NCI-H128 (cell line): ENCODE measurements around the gene GLT8D1.

Experiments used
- DNase-seq: peaks from one replicate; lab custom pipeline; 2025; ENCODE audit not compliant: unreplicated experiment; lab: John Stamatoyannopoulos, UW

Gene GLT8D1

DNA sequence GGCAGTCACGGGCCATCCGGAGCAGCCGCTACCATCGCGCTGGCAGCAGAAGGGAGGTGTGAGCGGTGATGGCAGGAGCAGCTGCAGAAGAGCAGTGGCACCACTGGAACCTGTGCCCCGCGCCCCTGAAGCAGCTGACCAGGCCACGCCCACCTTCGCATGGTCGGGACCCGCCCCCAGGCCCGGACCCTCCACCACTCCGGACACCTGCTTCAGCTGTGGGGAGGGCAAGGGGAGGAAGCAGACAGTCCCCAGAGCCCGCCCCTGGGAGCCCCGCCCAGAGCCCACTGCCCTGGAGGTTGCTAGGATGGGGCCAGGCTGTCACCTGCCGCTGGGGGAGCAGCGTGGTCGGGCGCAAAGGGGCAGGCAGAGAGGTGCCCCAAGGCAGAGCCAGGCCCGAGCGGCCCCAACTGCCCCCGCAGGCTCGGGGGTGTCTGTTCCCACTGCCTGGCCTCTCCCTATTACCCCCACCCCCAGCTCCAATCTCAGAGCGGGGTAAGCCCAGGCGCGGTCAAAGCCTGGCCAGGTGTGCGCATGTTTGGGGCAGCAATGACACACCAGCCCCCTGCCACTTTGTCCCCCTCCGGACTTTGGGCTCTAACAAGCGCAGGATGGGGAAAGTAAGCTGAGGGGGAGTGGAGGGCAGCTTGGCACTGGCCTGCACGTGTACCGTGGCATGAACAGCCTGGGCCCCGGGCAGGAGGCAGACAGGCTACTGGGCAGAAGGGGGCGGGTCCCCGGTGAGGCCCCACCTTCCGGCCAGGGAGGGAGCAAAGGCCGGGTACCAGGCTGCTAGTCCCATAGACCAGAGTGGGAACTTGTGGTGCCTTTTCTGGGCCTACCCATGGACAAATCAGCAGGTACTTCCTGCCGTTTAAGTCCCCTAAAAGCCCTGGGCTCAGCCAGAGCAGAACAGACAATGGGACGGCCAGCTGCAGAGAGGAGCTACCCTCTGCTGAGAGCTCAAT lies 9.0 kb upstream of the GLT8D1 start:
- DNase-seq = no peak

DNA sequence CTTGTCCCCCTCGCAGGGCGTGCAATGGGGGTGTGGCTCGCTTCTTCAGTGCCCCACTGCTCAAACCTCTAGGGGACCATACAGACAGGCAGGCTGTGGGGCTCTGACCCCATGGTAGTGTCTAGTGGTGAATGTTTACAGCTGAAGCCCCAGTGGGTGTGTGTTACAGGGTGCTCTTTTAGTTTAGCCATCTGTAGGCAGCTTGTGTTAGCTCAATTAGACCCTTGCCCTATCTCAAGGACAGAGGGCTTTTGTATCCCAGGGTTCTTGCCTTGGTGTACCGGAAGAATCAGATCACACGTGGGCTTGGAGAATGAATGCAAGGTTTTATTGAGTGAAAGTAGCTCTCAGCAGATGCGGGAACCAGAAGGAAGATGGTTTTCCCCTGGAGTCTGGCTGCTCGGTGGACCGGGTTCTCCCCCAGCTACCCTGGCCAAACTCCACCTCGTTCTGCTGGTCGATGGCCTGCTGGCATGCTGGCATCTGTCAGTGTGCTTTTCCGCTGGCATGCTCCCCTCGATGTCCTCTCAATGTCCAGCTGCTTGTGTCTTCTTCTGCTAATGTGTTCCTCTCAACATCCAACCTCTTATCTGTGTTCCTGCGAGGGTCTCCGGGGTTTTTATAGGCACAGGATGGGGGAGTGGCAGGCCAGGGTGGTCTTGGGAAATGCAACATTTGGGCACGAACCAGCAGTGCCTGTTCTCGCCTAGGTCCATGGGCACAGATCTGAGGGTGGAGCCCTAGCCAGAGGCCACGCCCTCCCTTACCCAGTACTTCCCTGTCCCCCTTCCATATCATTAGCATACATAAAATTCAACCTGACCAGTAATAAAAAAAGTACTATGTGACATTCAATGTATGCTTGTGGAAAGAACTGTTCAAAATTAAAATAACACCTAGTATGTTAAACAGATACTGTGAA lies 7.0 kb upstream of the GLT8D1 start:
- no peak for DNase-seq

DNA sequence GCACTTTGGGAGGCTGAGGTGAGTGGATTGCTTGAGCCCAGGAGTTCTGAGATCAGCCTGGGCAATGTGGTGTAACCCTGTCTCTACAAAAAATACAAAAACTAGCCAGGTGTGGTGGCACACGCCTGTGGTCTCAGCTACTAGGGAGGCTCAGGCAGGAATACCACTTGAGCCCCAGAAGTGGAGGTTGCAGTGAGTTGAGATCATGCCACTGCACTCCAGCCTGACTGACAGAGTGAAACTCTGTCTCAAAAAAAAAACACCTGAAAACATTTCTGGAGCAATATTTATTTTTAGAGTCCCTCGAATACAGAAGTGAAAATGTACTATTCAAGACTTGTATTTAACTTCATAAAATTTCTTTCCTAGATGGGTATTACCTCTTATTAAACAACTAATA lies 4.9 kb upstream of the GLT8D1 start:
- DNase-seq = no peak

DNA sequence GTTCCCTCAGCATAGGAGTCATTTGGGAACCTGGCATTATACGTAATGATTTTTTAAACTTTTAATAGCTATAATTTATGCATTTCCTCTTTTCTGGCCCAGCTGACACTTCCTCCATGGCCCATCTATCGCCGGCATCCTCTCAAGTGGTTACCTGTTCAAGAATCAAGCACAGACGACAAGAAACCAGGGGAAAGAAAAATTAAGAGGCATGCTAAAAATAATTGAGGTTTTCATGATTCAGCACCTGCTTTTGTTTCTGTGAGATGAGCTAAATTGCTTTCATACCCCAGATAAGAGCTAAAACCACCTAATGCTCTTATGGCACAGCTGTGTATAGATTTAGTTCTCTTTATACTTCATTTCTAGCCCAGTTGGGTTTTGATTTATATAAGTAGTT lies 2.0 kb upstream of the GLT8D1 start:
- DNase-seq = no peak

DNA sequence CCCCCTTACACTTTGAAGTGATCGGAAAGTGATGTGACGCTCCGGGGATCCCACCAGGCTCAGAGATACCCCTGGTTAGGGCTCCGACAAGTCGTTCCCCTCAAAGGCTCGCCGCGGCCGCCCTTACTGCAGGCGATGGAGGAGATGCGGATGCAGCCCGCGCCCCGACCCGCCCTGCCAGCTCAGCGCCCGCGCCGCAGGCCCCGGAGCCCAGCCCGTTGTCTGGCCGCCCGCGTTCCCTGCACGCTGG lies 228 bp downstream of the GLT8D1 start:
- no peak for DNase-seq

DNA sequence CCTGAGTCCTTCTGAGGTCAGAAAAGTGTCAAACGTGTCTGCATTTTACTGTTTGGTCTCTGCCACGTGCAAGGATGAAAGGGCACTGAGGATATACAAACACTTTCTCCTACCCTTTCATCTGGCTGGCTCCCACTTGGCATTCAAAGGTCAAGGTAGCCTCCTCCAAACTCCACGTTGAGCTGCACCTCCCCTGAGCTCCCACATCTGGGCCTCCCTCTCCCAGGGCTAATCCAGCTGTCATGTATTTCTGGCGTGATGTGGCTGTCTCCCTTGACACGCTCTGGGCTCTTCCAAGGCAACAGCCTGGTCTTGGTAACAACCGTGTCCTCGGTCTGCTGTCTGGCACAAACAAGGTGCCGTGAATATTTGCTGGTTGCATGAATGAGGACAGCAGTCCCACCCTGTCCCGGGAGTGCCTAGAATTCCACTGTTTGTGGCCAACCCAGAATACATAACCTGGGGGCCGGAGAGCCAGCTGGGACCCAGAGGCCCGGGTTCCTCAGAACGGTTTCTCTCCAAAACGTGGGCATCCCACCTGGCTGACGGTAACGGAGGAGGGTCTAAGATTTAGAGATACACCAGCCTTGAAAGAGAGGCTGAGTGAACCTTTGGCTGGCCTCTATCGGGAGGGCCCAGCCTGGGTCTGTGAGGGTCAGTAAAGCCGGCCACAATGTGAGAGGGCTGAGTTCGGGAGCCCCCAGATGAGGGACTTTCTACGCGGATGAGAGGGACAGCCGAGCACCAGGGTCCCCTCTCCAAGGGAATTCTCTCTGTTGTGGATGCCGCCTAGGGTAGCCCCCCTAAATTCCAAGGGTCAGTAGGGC lies 767 bp downstream of the GLT8D1 start:
- no peak for DNase-seq

DNA sequence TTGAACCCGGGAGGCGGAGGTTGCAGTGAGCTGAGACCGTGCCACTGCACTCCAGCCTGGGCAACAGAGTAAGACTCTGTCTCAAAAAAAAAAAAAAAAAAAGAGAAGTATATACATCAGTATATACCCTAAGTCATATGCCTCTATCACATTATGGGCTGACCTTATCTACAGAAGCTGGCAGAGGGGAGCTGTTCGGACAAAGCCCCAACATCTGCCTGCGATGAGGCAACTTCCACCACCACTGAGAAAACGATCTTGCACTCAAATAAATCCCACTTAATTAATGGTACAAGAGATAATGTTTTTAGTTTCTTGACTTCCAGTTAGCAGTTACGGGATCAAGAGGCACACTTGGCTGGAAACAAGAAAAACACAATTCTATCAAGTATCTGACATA lies 2.2 kb downstream of the GLT8D1 start:
- no peak for DNase-seq

DNA sequence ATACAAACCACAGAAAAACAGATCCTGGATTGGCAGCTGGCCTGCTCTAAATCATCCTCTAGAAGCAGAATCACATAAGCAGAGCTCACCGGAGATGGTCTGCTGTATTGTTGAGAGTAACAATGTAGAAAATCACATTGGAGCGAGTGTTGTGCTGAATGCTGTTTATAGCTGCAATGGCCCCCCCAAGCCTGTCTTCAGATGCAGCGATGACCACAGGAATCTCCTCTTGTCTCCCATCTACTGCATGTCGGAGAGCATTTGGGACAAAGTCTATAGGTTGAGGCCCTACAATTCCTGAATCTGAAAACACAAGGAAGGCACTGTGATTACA lies 8.0 kb downstream of the GLT8D1 start:
- no peak for DNase-seq

DNA sequence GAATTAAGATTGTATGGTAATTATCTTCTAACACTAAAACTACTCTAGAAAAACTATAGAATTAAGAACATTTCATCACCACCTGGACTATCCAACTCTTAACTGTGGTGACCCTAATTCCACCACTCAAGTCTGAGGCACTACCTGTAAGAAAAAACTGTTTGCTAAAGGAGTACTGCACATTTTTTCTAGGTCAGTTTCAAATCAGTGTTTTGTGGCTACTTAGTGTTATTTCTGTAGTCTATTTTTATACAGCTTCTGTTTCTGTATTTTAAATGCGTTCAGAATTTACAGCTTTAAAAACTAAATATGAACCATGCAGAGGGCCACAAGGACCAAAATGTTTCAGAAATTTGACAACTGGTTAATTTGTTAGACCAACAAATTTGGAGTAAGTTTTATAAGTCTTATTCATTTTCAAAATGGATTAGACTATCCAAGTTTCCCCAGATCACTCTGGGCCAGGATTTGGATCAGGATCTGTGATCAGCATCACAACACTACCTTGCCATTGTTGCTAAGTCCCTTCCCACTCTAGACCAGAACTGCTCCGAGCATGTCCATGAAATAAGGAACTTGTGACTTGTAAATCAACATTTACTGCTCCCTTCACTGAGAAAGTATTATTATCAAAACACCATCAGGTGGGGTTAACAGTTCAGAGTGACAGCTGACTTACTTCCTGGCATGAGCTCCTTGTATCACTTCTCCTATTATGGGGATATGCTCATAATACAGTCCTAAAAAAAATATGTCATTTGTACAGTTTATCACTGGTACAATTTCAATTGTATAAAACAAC lies 8.6 kb downstream of the GLT8D1 start:
- DNase-seq = no peak

DNA sequence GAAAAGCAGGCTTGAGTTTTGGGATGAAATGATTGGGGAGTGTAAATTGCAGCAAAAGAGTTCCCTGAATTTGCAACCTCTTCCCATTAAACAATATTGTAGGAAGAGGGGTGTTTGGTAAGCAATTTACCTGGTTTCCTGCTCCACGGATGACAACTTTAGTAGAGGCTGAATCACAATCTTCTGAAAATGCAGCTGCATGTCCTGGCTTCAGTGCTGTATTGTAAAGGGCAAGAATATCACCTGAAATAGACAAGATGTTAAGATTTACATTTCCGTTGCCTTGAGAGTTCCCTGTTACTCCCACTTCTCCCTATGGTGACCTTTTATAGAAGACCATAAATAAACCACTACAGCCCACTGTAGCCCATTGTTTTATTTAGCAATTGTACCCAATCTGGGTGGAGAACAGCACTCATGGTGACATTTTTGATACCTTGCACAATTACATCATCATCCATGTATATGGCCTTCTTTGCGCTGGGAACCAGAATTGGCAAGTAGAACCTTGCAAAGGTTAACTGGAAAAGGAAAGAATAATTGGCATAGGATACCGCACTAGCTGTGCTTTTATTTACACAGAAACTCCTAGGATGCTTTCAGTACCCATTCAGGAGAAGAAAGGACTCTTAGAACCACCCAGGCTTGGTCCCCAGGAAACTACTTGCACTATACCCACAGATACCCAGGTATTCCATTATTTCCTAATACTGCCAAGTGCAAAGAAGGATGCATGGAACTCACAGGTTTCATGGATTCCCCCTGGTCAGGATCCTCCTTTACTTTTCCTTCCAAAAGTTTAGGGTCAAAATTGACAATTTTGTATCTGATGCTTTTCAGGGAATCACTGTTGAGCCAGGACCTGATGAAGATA lies 9.6 kb downstream of the GLT8D1 start:
- DNase-seq = no peak

DNA sequence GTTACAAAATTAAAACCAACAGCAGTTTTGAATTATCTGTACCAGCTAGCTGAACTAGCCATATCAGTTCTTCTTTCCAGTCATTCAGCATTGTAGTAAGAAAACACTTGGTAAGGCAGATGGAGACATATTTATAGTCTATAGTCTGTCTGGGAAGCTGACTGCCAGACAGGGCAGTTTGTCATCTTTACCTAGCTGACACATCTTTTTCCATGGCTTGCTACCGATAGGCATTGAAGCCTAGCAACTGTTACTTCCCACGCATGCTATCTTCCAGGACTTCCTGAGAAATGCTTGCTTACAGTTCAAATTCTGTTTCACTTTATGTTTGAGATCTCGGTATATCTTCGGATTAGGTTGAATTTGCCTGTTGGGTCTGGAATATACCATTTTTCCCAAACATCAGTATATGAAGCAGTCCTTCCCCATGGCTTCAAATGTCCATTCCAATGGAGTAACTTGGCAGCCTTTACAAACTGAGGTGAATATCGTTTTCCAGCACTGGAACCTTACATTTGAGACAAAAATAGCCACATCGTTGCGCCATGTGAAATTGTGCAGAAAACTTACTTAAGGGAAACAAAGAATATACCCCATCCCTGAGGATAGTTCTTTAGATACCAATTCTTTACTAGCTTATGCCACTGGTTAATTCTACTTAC lies 10.9 kb downstream of the GLT8D1 start:
- DNase-seq = no peak

DNA sequence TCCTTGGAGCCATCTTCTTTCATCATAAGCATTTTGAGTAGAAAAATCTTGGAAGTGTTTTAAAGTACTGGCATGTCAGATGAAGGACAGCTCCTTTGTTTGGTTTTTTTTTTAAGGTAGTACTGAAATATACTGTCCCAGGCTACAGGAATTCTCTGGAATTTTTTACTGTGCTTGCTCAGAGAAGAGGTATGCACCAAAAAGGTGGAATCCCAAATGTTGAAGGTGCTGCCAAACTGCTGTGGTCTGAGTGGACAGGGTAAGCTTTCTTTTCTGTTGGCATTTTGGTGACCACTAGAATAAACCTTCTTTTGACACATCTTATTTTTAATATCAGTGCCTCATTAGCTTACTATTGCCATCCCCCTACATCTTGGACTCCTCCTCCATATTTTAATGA lies 12.5 kb downstream of the GLT8D1 start:
- DNase-seq = no peak

DNA sequence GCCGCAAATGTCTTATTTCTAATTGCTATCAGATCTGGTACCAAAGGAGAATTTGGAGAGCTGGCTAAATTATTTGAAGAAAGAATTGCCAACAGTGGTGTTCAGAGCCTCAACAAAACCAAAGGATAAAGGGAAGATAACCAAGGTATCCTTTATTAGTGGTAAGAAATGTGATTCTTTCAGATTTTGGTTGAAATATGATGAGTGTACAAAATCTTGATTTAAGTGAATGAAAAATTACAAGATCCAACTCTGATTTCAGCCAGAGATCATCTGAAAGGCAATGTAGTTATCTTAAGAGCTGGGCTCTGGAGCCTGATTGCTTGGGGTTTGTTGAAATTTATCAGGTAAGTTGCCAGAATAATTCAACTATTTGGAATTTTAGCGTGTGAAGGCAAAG lies 15.0 kb downstream of the GLT8D1 start:
- no peak for DNase-seq

DNA sequence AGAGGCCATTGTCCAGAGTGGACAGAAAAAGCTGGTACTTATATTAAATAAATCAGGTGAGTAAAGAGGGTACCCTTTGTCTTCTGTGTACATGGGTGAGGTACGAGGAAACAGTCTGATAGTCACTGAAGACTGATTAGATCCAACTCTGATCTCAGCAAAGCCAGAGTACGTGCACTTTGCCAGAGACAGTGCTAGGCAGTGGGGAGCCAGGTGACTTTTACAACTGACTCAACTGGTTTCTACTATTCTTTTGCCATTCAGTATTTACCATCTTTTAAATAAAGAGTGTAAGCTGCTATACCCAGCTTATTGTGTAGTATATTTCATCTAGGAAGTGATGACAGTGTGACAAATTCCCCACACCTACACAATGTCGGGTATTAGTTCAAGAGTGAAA lies 16.4 kb downstream of the GLT8D1 start:
- no peak for DNase-seq

DNA sequence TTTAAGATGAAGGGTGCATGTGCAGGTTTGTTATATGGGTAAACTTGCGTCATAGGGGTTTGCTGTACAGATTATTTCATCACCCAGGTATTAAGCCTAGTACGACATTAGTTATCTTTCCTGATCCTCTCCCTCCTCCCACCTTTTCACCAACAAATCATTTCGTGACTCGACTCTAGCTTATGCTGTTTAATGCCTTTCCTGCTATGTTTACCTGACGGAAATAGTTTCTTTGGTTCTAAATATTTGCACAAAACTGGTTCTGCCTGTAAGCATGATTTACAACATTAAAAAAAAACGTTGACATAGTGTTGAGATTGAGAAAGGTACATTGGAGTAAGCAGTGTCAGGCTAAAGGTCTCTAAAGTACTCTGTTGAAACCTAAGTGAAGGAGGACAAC lies 17.3 kb downstream of the GLT8D1 start:
- DNase-seq = no peak

DNA sequence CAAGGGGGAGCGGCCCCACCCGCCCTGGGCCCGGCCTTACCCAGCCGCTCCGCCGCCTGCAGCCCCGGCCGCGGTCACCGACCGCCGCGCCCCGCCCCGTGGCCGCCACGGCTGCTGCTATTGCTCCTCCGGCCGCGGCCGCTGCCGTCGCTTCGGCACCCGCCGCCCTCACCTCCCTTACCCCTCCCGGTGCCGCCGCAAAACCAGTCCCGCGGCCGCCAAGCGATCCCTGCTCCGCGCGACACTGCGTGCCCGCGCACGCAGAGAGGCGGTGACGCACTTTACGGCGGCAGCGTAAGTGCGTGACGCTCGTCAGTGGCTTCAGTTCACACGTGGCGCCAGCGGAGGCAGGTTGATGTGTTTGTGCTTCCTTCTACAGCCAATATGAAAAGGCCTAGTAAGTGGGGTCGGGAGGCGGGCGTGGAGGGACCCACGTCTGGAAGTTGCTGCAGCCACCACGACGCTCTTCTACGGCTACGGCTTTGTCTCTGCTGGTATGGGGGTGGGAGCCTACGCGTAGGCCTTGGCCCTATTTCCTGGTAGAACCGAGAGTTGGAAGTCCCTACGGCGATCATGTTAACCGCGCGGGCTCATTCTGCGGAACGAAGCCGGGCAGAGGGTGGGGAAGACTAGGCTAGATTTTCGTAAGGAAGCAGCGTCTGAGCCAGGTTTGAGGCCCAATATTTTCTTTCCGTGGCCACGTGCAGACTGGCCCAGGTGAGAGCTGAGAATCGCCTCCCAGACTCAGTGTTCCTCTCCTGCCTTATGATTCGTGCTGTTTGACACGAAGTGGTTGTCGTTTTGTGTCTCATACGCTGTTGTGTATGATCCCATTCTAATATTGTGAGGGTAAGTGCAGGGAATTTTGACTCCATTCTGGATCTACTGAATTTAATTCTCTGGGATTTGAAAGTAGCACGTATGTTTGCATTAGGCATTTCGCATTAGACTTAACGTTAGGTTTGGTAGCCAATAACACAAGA lies 19.6 kb downstream of the GLT8D1 start, which contains the start of the genes GNL3 and PBRM1:
GNL3 (plus strand) TSS at position 324 of the 983 bp plus-strand sequence; CDS start at position 385, 61 bp downstream.
PBRM1 (minus strand) TSS at position 205 of the 983 bp plus-strand sequence.
- DNase-seq = peak; percentile 78

DNA sequence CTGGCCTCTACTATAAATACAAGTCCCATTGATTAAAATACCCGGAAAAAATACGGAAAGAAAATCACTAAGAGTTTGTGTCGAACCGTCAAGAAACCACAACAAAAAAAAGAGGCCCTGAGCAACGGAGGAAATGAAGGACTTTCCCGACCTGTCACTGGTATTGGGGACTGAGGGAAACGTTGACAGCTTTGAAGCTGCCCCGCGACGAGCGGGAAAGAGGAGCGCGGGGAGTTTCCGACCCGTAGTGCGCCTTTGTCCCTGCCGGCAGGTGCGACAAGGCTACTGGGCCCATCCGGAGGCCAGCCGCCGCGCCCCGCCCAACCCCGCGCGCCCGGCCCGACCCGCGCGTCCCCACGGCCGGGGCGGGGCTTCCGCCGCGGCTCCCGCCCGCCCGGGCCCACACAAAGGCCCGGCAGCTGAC lies 20.3 kb downstream of the GLT8D1 start:
- DNase-seq = peak; percentile 34

DNA sequence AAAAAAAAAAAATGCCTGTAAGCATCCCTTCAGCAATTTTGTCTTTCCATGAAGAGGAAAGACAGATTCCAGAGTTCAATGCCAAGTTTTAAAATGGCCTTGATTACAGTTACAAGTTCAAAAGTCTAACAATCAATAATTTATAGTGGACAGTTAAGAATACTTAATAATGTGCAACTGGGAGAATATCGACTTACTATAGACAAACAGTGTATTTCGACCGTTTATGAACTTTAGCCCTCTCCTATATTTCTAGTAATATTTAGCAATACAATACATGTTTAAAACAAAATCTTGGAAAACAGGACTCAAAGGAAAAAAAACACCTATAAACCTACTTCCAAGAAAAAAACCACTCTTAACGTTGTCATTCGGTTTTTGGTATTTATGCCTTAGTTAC lies 21.4 kb downstream of the GLT8D1 start:
- DNase-seq = no peak
